CD4-positive, alpha-beta T cell treated with Interleukin-10 for 1 hour (primary cell): ENCODE results near the gene CD300LB.
A peak's percentile ranks its signal among the peaks of the same experiment; 100 is the strongest.
"Not testable (repeated sequence)": the region's sequence is repeated elsewhere in the genome, so short reads cannot be mapped to it uniquely, and the experiment has no call there.

Source experiments
- DNase-seq: peaks from one replicate; pipeline ENCODE4 v3.0.0-alpha.2; 2020

The CD300LB gene

GRCh38 chr17:74524653-74525464, 6.4 kb downstream of the CD300LB start:
- DNase-seq: no peak

DNA sequence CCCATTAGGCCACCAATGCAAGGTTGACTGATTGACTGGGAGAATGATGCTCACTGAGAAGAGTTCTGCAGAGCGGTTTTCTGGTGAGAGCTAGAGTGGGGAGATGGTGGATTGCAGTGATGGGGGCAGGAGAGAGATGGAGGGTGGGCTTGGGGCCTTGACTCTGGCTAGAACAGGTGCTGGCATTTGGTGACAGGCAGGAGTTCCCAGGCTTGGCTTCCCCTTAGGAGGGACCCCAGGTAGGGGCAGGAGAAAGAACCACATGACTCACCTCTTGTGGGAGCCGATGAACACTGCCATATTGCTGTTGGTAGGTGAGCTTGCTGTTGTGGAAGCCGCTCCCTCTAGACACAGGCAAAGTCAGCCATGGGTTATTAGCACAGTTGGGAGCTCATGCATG, 8.0 kb downstream of the CD300LB start:
- no peak for DNase-seq

DNA sequence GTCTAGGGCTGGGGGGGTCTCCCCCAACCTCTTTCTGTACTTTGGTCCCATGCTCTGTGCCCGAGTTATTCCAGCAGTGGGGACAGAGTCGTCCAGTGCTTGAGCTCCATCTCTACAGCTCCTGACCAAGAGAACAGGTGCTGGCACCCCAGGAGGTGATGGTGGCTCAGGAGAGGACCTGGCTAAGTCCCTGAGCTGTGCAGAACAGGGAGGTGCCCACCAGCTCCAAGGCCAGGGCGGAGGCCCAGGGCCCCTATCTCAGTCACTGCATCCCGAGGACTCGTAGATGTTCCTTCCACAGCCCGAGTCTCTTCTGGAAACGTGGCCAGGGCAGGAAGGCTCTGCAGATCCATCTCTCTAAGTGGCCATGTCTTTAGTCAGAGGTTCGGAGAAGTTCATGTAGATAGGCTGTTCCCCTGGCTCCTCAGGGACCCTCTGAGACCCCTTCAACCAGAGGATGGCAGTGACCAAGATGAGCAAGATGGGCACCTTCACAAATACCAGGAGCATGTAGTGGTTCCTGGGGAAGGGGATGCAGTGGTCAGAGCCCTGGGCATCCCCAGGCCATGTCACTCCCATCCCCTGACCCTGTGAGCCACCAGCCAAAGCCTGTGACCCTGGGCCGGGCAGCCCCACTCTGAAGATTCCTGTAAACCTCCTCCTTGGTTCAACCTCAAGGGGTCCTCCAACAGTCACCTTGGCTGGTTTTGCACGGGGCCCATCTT, 8.7 kb downstream of the CD300LB start:
- no peak for DNase-seq

- peak; percentile 33 for DNase-seq
Observed at GRCh38 chr17:74521701-74522201, 9.5 kb downstream of the CD300LB start.

DNA sequence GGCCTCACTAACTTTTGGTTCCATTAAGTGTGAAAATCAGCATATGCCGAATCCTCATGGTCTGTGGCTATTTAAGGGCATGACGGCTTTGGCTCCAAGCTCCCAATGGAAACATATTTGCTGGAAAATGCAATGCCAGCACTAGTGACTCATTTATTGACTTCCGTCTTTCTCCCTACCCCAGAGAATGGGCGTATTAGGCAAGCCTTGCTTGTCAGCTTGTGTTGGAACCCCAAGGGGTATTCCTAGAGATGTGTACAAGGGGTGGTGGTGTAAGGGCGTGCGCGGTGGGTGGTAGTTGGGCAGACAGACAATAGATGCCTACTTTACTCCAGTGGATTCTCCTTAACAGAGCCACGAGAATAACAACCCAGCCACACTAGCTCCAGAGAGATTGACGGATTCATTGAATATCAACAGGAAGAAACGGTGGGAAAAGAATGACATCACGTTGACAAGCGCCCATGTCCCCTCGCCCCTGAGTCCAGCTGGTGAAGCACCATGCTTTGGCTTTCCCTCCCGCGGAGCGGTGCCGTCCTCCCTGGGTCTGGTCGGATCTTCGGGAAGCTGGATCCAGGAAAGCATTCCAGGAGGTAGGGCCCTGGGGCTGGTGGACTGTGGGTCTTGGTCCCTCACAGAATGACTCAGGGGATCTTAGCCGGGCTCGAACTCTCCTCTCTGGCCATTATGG, 10.3 kb downstream of the CD300LB start:
- no peak for DNase-seq

DNA sequence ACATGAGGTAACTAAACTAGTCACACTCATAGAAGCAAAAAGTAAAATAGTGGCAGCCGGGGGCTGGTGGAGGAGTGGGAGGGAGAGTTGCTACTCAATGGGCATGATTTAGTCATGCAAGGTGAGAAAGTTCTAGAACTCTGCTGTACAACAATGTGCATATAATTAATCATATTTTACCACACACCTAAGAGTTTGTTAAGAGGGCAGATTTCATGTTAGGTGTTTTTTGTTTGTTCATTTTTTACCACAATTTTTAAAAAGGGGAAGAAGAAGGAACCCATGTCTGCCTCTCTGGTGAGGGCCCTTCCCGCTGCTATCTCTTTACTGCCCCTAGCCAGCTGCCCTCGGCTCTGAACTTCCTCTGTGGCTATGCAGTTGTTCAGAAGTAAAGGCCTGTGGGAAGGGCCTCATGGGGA, 11.2 kb downstream of the CD300LB start:
- peak; percentile 14 for DNase-seq

DNA sequence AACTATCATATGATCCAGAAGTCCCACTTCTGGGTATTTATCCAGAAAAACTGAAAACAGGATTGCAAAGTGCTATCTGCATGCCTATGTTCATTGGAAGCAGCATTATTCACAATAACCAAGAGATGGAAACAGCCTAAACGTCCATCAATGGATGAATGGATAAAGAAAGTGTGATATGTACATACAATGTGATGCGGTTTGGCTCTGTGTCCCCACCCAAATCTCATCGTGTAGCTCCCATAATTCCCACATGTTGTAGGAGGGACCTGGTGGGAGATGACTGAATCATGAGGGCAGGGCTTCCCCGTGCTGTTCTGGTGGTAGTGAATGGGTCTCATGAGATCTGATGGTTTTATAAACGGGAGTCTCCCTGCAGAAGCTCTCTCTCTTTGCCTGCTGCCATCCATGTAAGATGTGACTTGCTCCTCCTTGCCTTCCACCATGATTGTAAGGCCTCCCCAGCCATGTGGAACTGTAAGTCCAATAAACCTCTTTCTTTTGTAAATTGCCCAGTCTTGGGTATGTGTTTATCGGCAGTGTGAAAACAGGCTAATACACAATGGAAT, 12.8 kb downstream of the CD300LB start:
- DNase-seq: not testable (repeated sequence)

DNA sequence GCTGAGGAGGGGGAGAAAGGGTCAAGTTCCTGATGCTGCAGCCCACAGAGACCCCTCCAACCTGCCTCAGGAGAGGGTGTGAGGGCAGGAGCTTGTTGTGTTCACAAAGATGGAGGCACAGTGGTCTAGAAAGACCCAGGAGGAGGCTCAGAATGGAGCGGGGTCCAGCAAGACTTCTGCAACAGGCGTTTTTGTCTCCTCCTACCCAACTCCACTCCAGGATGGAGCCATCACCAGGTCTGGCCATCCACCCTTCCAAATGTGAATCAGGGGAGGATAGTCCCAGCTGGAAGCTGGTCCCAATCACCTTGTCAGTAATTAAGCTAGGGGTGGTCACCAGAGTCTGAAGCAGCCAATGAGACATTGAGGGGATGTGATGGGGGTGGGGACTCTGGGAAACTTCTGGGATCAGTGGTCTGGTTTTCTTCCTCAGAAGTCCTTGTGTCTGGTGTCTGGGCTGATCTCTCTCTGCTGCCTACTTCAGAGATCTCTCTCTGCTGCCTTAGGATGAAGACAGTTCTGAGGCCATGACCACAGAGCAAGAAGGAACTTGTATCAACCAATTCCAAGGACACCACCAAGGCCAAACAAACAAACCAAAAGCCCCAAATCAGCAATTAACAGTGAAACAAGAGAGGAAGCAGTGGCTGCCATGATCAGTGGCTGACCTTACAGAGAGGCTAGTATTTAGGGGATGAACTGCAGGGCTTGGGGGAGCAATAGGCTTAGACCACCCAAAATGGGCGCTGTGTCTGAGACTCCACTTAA, 14.5 kb downstream of the CD300LB start:
- DNase-seq: no peak

DNA sequence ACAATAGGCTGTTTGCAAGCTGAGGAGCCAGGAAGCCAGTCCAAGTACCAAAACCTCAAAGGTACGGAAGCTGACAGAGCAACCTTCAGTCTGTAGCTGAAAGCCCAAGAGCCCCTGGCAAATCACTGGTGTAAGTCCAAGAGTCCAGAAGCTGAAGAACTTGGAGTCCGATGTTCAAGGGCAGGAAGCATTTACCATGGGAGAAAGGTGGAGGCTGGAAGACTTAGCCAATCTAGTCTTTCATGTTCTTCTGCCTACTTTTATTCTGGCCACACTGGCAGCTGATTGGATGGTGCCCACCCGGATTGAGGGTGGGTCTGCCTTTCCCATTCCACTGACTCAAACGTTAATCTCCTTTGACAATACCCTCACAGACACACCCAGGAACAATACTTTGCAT, 15.3 kb downstream of the CD300LB start:
- no peak for DNase-seq

DNA sequence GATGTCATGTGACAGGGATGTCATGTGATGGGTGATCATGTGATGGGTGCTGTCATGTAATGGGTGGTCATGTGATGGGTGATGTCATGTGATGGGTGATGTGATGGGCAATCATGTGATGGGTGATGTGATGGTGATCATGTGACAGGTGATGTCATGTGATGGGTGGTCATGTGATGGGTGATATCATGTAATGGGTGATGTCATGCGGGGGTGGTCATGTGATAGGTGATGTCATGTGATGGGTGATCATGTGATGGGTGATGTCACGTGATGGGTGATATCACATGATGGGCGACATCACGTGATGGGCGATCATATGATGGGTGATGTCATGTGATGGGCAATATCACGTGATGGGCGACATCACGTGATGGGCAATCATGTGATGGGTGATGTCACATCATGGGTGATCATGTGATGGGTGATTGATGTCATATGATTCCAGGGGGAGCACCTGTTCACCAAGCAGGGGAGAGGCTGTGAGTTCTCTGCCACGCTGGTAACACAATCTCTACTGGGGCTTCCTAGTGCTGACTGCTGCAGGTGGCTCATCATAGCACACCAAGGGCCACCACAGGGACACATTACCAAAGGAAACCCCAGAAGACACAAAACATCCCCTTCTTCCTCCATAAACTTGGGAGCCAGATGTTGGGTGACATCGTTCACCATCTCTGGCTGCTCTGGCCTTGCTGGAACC, 16.5 kb downstream of the CD300LB start:
- no peak for DNase-seq

- peak; percentile 50 for DNase-seq
Observed at GRCh38 chr17:74513987-74514631, 17.2 kb downstream of the CD300LB start.

GRCh38 chr17:74512624-74513091, 18.6 kb downstream of the CD300LB start:
- DNase-seq: peak; percentile 15

GRCh38 chr17:74512036-74512435, 19.2 kb downstream of the CD300LB start:
- no peak for DNase-seq

GRCh38 chr17:74508156-74508555, 23.1 kb downstream of the CD300LB start:
- DNase-seq: no peak

GRCh38 chr17:74503949-74504348, 27.3 kb downstream of the CD300LB start:
- DNase-seq: not testable (repeated sequence)

DNA sequence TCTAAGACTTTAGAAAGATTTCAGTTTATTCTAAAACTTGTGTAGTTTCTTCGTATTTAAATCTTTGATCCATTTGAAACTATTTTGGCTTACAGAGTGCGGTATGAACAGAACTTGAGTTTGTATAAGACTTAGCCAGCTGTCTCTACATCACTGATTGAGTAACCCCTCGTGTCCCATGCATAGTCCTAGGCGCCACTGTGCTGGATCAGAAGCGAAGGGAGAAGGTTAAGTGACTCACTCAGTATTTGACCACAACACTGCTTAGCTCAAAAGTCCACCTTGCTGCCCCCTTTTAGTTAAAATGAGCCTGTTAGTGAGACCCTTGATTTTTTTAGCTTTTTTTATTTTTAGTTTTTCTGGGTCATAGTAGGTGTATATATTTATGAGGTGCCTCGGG, 28.4 kb downstream of the CD300LB start:
- DNase-seq: no peak

DNA sequence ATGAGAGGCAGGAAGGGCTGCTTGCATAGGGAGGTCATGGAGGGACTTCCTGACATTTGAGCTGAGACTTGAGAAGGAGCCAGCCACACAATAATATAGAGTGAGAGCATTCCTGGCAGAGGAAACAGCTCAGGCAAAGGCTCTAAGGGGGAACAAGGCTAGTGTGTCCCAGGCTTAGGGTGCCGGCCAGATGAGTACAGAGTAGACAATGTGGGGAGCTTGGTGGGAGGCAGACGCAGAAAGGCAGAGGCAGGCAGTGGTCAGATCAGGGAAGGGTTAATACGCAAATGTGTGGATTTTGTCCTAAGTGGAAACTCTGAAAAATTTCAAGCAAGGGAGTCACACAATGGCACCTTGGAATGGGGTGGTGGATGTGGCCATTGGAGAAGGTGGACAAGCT, 31.3 kb downstream of the CD300LB start:
- no peak for DNase-seq

DNA sequence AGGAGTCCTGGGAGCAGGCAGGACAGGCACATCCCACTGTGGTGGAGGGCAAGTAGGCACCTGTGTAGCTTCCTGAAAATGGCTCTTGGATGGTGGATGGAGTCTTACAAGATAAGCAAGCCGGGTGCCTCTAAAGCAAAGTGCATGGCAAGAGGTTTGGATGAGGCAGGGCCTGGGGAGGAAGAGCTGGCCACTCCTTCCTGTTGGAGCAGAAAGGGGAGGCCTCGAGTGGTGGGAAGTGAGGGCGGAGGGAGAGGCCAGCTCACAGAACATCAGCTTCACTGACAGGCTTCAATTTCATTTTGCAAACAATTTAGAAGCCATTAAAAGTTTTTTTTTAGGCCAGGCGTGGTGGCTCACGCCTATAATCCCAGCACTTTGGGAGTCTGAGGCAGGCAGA, 33.8 kb downstream of the CD300LB start:
- DNase-seq: no peak

DNA sequence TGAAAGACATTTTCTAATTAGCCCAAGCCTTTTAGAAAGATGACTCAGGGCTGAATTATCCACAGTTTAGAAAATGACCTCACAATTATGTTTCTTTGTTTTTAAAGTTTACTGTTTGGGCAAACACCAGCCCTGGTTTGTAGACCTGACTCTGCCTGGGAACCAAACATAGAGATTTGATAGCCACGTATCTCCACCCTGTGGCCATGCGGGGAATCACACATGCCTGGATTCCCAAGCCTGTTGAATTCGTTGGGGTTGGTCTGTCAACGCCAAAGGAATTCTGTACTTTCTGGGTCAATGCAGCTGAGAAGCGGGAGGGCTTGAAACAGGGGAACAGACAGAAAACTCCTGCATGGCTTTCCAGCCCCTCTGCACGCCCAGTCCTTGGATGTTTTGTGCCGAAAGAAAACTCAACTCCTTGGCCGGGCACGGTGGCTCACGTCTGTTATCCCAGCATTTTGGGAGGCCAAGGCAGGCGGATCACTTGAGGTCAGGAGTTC, 37.9 kb downstream of the CD300LB start:
- peak; percentile 78 for DNase-seq

DNA sequence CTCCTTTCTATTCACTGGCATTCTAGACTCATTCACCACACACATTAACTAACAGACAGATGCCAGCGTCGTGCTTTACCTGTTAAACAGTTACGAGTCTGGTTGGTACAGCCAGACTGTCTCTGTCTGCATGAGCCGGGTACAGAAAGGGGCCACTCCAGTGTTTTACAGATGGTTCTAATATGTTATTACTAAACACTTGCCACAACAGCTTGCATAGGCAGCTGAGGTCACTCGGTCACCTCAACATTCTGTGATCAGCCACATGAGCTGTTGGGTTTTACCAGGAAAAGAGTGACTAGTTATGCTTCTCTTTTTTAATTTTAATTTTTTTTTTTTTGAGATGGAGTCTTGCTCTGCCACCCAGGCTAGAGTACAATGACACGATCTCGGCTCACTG, 39.6 kb downstream of the CD300LB start:
- DNase-seq: peak; percentile 13

DNA sequence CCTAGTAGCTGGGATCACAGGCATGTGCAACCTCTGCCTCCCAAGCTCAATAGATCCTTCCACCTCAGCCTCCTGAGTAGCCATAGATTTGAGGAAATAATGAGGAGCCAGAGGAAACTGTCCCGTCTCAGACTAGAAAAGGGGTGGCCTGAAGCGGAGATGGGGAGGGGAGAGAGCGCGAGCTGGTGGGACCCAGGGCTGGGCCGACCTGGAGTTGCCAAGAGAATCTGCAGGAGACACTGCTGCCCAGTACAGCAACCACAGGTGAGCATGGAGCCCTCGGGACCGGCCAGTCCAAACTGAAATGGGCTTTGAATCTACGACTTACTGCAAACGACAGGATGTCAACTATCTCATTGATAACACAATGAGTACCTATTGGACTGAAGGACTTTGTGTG, 40.6 kb downstream of the CD300LB start:
- no peak for DNase-seq
